Stimulated activated CD8-positive, alpha-beta memory T cell treated with anti-CD3 and anti-CD28 coated beads, Interleukin-4, amount 100 ng/mL, for 48 hours (primary cell): ENCODE measurements around the gene GORASP1.

ENCODE experiments used
- DNase-seq: peaks from one replicate; pipeline ENCODE4 v3.0.0-alpha.2; 2020

Gene GORASP1

GRCh38 chr3:39124876-39125840, 17.7 kb upstream of the GORASP1 start:
- no peak for DNase-seq

- DNase-seq: no peak
Observed at GRCh38 chr3:39122813-39123212, 15.4 kb upstream of the GORASP1 start.

DNA sequence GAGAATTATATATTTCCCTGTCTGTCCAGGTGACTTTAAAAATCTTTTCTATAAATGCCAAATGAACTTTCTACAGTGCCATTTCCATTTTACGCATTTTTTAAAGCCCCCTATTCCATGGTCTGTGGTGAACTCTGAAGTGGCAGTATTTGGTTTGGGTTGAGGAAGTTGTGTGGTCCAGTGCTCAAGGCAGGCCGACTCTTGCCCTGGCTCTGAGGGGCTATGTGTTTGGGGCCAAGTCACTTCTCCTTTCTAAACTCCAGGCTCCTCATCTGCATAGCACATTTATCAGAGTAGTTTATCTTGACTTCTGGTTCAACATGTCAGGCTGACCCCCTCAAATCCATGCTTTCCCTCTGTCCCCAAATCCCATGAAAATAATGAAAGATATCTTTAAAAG, 14.2 kb upstream of the GORASP1 start:
- DNase-seq: no peak

DNA sequence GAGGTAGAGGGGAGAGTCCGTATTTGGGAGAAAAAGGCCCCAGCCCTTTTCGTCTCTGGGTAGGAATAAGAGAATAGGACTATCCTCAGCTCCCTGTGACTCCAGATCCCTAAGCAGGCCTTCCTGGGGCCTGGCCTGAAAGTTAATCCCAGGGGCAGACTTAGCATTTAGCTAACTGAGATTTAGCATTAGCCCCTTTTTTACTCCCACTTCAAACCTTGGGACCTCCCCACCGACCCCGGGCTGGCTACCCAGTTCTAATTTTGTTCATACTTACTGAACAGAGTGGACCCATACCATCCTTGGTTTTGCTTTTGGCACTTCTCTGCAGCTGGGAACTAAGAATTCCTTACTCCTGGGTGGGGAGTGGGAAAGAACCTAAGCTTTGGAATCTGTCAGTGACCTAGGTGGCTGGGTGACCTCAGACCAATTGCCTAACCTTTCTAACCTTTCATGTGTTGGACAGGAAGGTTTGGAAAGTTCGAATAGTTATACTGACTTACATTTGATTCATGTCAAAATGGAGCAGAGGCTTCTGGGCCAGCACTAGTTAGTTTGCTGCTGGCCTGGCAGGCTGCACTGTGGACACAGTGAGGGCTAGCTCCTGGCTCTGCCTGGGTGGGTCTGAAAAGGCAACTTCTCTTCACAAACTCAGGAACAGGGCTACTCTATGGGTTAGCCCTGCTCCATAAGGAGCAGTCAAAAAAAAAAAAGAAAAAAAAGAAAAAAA, 11.7 kb upstream of the GORASP1 start:
- no peak for DNase-seq

GRCh38 chr3:39118079-39118478, 10.7 kb upstream of the GORASP1 start:
- no peak for DNase-seq

DNA sequence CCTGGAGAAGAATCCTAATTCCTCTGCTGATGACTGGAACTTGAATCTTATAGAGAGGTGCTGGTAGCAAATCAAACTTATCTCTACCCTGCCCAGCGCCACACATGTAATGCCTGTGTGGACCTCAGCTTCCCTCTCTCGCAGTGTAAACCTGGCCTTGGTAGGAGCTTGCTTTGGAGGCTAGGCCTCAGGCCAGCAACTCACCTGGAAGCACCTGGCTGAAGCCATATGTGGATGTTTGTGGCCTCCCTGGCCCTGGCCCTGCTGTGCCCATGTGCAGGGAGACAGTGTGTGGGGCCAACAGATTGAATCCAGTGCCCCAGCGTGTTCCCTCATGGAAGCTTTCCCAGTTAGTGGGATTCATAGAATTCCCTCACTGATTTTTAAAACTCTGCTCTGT, 8.4 kb upstream of the GORASP1 start:
- no peak for DNase-seq

GRCh38 chr3:39114456-39114855, 7.0 kb upstream of the GORASP1 start:
- no peak for DNase-seq

DNA sequence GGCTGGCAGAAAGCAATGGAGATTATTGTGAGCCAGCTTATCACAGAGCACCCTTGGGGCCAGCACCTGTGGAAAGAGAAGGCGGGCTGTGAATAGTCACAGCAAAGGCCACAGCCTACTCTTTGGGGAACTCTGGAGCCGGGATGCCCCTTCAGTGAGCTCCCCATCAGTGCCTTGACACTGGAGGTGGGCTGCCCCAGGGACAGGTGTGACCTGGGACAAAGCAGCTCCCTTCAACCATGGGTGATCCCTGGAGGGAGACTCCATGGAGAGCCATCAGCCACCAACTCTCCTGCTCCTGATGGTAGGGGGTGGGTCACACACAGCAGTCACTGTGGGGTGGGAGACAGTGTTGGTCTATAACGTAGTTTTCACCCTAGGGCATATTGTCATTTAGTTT, 5.9 kb upstream of the GORASP1 start:
- no peak for DNase-seq

DNA sequence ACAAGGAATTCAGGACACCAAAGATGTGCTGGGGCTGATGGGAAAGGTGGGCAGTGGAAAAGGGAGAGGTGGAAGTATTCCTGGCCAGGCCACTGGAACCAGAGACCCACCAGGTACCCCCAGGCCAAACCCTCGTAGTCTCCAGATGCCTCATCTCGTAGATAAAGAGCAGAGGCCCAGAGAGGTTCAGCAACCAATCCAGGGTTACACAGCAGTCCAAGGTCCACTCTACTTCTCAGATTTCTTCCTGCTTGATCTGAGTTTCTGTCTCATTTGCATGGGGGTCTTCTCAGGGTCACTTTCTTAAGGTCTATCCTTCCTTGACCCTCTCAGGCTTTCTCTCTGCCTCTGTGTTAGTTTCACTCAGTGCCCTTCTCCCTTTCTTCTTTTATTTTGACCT, 5.1 kb upstream of the GORASP1 start:
- no peak for DNase-seq

- no peak for DNase-seq
Observed at GRCh38 chr3:39112113-39112512, 4.7 kb upstream of the GORASP1 start.

DNA sequence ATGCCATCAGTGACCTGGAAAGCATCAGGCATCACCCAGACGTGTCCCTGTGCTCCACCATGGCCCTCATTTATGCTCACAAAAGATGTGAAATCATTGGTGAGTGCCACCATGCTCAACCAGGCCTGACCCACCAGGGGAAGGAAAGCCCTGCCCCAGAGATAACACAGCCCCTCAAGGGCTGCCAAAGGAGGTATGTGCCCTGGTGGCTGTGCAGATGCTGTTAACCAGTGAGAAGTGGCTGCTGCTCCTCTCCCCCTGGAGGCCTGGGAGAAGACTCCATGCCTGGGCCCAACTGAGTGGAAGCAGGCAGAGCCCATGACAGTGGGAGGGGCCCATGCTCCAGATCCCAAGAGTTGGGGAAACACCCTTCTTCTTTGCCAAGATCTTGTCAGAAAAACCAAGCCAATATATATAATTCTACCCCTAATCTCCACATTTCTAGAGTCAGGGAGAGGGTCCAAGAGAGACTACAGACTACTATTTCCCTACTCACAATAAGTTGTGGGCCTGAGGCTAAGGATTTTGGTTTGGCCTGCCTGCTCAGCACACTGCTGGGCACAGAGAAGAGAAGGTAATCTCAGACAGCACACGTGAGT, 2.7 kb upstream of the GORASP1 start:
- peak; percentile 19 for DNase-seq

- peak; percentile 16 for DNase-seq
Observed at GRCh38 chr3:39109086-39109485, 1.7 kb upstream of the GORASP1 start.

- peak; percentile 32 for DNase-seq
Observed at GRCh38 chr3:39108200-39108710, 828 bp upstream of the GORASP1 start.

DNA sequence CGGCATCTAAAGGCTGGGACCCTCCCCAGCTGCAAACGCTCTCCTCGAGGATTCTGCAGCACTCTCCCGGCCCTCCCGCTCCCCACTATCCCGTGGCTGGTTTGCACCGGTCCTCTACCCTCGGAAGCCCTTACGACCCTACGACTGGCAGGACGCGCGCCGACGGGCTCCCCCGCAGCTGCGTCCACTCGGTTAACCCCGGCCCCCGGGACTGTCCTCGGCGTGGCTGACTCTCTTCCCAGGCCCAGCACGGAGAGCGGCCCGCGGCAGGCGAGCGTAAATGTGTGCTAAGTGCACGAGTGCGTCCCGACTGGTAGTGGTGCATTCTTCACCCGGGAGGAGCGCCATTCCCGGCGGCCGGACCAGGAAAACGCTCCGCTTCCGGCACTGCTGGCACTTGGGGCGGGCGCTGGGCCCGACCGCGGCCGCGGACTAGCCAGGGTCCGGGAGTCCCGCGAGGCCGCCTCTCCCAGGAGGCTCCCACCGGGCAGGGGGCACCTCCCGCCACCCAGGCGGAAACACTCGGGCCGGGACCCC, 508 bp downstream of the GORASP1 start:
- DNase-seq: peak; percentile 40

DNA sequence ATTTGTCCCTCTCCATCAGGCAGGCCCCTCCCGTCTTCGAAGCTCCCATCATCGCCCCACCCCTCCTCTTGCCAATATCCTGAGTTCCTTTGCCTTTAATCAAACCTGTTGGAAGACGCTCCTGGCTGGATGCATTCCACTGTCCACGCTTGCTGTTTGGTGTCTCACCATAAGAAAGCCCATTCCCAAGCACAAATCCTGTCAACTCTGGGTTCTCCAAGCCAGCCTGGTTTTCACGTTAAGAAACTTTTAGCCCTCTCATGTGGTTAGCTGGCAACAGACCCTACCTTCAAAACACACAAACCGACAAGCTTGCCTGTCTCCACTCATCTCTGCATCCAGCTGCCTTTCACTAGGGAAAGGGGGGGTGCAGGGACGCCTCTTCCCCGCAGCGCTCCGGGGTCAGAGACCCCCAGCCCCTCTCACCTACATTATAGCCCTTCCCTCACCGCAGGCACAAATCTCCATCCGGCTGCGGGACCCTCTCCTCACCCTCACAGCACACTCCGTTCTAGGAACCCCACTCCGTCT, 1.1 kb downstream of the GORASP1 start:
- peak; percentile 23 for DNase-seq

DNA sequence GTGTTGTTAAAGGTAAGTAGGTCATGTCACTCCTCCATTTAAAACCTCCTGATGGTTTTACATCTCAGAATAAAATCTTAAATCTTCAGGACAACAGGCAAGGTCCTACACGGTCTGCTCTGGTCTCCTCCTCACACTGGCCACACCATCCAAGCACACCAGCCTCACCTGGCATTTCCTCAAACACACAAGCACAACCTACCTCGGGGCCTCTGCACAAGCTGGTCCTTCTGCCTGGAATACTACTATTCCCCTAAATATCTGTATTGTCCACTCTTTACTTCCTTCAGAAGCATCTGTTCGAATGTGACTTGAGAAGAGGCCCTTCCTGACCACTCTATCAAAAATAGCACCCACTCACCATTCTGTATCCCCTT, 1.8 kb downstream of the GORASP1 start:
- peak; percentile 14 for DNase-seq

DNA sequence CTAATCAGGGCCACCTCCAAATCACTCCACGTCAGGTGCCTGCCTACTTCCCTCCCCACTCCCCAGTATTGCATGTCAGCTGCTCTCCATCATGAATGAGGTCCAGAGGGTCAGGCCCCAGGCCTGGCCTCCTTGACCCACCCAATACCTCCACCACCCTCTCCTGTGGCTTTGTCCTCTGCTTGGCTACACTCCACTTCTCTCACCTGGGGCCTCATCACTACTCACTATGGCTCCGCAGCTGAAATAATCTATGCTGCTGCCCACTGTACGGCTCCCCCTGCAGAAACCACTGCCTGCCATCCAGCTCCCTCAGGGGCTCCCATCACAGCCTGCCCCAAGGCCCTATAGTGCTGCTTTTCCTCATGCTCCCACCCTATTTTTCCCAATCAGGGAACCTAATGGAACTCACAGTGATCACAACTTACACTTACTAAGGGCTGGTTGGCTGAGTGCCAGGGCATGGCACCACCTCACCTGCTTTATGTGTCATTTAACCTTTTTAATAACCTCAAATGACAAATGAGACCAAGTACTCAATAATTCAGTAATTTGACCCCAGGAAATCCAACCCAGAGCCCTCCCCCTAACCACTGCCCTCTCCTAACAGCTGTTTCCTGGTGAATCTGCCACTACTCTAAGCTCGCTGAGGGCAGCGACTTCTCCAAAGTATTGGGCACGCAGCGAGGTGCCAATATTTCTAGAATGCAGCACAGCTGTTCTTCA, 2.3 kb downstream of the GORASP1 start:
- peak; percentile 25 for DNase-seq

GRCh38 chr3:39103791-39104552, 3.5 kb downstream of the GORASP1 start:
- no peak for DNase-seq

- DNase-seq: no peak
Observed at GRCh38 chr3:39103324-39103693, 4.1 kb downstream of the GORASP1 start.

DNA sequence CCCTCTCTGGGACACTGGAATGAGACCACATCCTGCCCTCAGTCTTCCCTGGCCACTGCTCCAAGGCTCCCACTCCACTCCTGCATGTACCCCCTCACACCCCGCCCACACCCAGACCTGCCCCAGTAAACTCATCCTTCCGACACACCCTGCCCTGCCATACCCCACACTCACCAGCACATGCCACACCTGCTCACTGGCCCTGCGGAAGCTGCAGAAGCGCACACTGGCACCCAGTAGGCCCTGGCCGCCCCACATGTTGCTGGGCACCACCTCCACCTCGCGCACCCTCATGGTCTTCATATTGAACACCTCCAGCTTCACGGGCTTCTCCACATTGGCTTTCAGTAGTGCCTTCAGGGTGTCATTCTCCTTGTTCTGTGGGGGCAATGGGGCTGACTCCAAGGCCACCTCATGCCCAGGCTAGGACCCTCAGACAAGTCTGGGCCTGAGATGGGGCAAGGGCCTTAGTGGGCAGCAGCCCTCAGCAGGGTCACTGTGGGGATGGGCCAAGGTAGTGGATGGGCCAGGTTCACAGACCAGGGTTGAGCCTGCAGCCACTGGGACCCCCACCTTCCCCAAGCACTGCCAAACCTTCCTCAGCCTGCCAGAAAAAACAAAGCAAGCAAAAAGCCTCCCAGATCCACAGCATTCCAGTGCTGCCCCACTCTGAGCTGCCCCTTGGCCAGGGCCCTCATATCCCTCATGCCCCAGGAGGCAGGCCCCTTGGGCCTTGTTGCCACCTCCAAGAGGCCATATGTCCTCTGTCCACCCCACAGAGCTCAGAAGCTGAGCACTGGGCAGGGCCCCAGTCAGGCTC, 4.7 kb downstream of the GORASP1 start:
- no peak for DNase-seq
